Measurements from ENCODE around the gene LYL1. TPM values are rescaled to one million over a fixed set of nuclear protein-coding genes. Genes with fewer than 3 reads are reported as not detected.

LYL1 gene
- total RNA-seq, 1 experiment from 2014 or later = 0.23 TPM

DNA sequence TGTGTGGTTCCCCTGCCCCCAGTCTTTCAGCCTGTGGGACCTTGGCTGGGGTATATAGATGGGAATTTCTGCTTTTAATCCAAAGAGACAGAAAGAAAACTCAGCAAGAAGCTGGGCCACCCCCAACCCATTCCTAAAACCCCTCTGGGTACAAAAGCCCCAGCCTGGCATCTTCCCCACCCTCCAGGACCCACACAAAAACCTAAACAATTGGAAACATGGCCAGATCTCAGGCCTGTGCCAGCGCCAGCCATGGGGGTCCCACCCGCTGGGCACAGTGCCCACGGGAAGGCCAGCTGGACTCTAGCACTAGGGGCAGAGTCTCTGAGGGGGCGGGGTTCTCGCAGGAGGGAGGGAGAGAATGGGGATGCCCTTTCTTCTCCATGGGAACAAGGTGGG is 8.6 kb downstream of the LYL1 start:
- in situ Hi-C loops (cut with HindIII; ENCODE audit: low pct_unique_long_range_greater_than_20kb, low sequenced_read_pairs) = no loop called here
- intact Hi-C loops (cut with micrococcal nuclease; ENCODE audit: unreplicated experiment) = loop anchor here (5.0 to 10.0 kb wide), 2 partner anchors 59 to 117 kb away; no protein-coding TSS in a partner anchor
- Histone ChIP-seq H3K27ac (ENCODE audit: low read length) (peak overlapping the region; percentile 66; the same call in 1 of the 2 replicates), H3K36me3 (ENCODE audit: control insufficient read depth, insufficient read depth, low read length) (no peaks in the 10 kb centered on the region; the same call in 1 of the 2 replicates), H3K4me1 (ENCODE audit: control insufficient read depth, insufficient read depth, low read length) (peaks cover 53% of the 10 kb centered on the region), H3K27me3 (ENCODE audit: control insufficient read depth, insufficient read depth, low read length) (no peaks in the 10 kb centered on the region), H3K9me3 (ENCODE audit: control insufficient read depth, insufficient read depth, low read depth, low read length) (no peaks in the 10 kb centered on the region), H3K4me3 (ENCODE audit: low read depth in 2 of 2, low read length in 2 of 2) (no peak overlapping the region)
- TF ChIP-seq TCF7L2 (IDR thresholded peaks at IDR 0.05; ENCODE audit: low read depth, low read length) = no peak
- TF ChIP-seq, protein P1, sequence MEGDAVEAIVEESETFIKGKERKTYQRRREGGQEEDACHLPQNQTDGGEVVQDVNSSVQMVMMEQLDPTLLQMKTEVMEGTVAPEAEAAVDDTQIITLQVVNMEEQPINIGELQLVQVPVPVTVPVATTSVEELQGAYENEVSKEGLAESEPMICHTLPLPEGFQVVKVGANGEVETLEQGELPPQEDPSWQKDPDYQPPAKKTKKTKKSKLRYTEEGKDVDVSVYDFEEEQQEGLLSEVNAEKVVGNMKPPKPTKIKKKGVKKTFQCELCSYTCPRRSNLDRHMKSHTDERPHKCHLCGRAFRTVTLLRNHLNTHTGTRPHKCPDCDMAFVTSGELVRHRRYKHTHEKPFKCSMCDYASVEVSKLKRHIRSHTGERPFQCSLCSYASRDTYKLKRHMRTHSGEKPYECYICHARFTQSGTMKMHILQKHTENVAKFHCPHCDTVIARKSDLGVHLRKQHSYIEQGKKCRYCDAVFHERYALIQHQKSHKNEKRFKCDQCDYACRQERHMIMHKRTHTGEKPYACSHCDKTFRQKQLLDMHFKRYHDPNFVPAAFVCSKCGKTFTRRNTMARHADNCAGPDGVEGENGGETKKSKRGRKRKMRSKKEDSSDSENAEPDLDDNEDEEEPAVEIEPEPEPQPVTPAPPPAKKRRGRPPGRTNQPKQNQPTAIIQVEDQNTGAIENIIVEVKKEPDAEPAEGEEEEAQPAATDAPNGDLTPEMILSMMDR (IDR thresholded peaks at IDR 0.05) = peak; percentile 67
- ChIA-PET POLR2A (no interaction called here), CTCF (interaction anchor here (1.2 to 1.4 kb wide), 4 partner anchors 33 to 123 kb away, joined by 3 to 8 read pairs (median 6); no protein-coding TSS in a partner anchor)
- no TSS peak for BruUV-seq (replicated peaks)
- no peak for DNase-seq (ENCODE audit: low read depth, low spot score)
- no peak for ATAC-seq

DNA sequence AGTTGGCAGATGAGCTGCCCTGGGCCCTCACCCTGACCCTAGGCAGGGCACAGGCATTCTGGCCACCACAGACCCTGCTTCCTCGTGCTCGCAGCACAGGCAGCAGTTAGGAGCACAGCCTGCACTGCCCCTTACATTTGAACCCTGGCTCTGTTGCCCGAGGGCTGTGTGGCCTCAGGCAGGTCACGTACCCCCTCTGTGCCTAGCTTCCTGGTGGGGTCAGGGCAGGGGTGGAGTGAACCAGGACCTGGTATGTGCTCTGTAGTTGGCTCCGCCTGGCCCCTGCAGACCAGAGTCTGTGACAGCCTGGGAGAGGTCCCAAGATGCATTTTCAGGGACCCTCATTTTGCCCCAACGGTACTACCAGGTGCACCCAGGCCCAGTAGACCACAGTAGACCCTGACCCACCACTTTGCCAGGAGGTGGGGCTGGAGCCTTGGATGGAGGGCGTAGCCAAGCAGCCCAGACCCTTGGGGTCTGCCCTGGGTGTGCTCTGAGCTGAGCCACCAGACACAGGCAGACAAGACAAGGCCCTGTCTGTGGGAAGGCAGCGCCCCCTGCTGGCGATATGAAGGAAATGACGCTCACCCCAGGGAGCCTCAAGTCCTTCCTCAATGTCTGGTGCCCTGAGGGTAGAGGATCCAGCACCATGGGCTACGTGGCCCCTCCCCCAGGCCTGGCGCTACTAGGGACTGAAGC is 9.1 kb downstream of the LYL1 start:
- peak overlapping the region; percentile 66 for H3K27ac ChIP-seq (ENCODE audit: low read length)
- peaks cover 53% of the 10 kb centered on the region for H3K4me1 ChIP-seq (ENCODE audit: control insufficient read depth, insufficient read depth, low read length)
- in situ Hi-C loops (cut with HindIII; ENCODE audit: low pct_unique_long_range_greater_than_20kb, low sequenced_read_pairs) = no loop called here
- TF ChIP-seq POLR2AphosphoS5 (IDR thresholded peaks at IDR 0.05; ENCODE audit: low read depth, low read length) (no peak), SIN3A (IDR thresholded peaks at IDR 0.05; ENCODE audit: borderline replicate concordance, insufficient read depth, low read depth, low read length) (no peak), TCF7L2 (IDR thresholded peaks at IDR 0.05; ENCODE audit: low read depth, low read length) (no peak)
- TF ChIP-seq, protein P2, sequence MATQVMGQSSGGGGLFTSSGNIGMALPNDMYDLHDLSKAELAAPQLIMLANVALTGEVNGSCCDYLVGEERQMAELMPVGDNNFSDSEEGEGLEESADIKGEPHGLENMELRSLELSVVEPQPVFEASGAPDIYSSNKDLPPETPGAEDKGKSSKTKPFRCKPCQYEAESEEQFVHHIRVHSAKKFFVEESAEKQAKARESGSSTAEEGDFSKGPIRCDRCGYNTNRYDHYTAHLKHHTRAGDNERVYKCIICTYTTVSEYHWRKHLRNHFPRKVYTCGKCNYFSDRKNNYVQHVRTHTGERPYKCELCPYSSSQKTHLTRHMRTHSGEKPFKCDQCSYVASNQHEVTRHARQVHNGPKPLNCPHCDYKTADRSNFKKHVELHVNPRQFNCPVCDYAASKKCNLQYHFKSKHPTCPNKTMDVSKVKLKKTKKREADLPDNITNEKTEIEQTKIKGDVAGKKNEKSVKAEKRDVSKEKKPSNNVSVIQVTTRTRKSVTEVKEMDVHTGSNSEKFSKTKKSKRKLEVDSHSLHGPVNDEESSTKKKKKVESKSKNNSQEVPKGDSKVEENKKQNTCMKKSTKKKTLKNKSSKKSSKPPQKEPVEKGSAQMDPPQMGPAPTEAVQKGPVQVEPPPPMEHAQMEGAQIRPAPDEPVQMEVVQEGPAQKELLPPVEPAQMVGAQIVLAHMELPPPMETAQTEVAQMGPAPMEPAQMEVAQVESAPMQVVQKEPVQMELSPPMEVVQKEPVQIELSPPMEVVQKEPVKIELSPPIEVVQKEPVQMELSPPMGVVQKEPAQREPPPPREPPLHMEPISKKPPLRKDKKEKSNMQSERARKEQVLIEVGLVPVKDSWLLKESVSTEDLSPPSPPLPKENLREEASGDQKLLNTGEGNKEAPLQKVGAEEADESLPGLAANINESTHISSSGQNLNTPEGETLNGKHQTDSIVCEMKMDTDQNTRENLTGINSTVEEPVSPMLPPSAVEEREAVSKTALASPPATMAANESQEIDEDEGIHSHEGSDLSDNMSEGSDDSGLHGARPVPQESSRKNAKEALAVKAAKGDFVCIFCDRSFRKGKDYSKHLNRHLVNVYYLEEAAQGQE (IDR thresholded peaks at IDR 0.05; ENCODE audit: insufficient read depth in 1 of 2, low read depth in 2 of 2, low read length in 1 of 2) = no peak
- TF ChIP-seq, protein P1 (IDR thresholded peaks at IDR 0.05) = peak; percentile 89
- no TSS peak for BruUV-seq (replicated peaks)
- intact Hi-C loops (cut with micrococcal nuclease; ENCODE audit: unreplicated experiment) = loop anchor here (5.0 to 10.0 kb wide), 2 partner anchors 59 to 116 kb away; no protein-coding TSS in a partner anchor
- peak; percentile 83 for ATAC-seq
- CTCF ChIA-PET = interaction anchor here (1.2 to 1.4 kb wide), 3 partner anchors 33 to 116 kb away, joined by 3 to 8 read pairs (median 5); no protein-coding TSS in a partner anchor
- H3K27me3 ChIP-seq (ENCODE audit: control insufficient read depth, insufficient read depth, low read length) = no peaks in the 10 kb centered on the region
- no peaks in the 10 kb centered on the region for H3K9me3 ChIP-seq (ENCODE audit: control insufficient read depth, insufficient read depth, low read depth, low read length)
- H3K36me3 ChIP-seq (ENCODE audit: control insufficient read depth, insufficient read depth, low read length) = no peaks in the 10 kb centered on the region; the same call in 1 of the 2 replicates
- H3K4me3 ChIP-seq (ENCODE audit: low read depth in 2 of 2, low read length in 2 of 2) = no peak overlapping the region
- DNase-seq (ENCODE audit: low read depth, low spot score) = no peak
- POLR2A ChIA-PET = no interaction called here
